HG03460 (cell line): ENCODE measurements around the gene CTLA4.

Experiments used
- ATAC-seq: cut with Tn5 transposase; IDR thresholded peaks from one replicate; pipeline ENCODE4 v1.9.1; 2021; ENCODE audit not compliant: unreplicated experiment

CTLA4 gene

GRCh38 chr2:203867561-203868200 lies at the start of gene CTLA4:
TSS of gene CTLA4 (plus strand) at chr2:203867771. CDS start at chr2:203867943, 172 bp downstream.
- no peak for ATAC-seq

GRCh38 chr2:203818656-203819055 lies 48.9 kb upstream of the CTLA4 start:
- no peak for ATAC-seq

GRCh38 chr2:203819434-203820133 lies 48.0 kb upstream of the CTLA4 start:
- ATAC-seq: no peak

GRCh38 chr2:203820969-203821368 lies 46.6 kb upstream of the CTLA4 start:
- peak; percentile 84 for ATAC-seq

- ATAC-seq: no peak
Measured at GRCh38 chr2:203822240-203822639, 45.3 kb upstream of the CTLA4 start.

- ATAC-seq: no peak
Measured at GRCh38 chr2:203823173-203823572, 44.4 kb upstream of the CTLA4 start.

GRCh38 chr2:203824057-203824456 lies 43.5 kb upstream of the CTLA4 start:
- ATAC-seq: no peak

- no peak for ATAC-seq
Measured at GRCh38 chr2:203824603-203825002, 43.0 kb upstream of the CTLA4 start.

- ATAC-seq: no peak
Measured at GRCh38 chr2:203826704-203827103, 40.9 kb upstream of the CTLA4 start.

- no peak for ATAC-seq
Measured at GRCh38 chr2:203830304-203831055, 37.1 kb upstream of the CTLA4 start.

- no peak for ATAC-seq
Measured at GRCh38 chr2:203835420-203835819, 32.2 kb upstream of the CTLA4 start.

GRCh38 chr2:203835892-203836800 lies 31.4 kb upstream of the CTLA4 start:
- no peak for ATAC-seq

GRCh38 chr2:203840655-203841205 lies 26.8 kb upstream of the CTLA4 start:
- ATAC-seq: no peak

GRCh38 chr2:203841654-203842053 lies 25.9 kb upstream of the CTLA4 start:
- ATAC-seq: no peak

GRCh38 chr2:203842373-203842772 lies 25.2 kb upstream of the CTLA4 start:
- ATAC-seq: no peak

- no peak for ATAC-seq
Measured at GRCh38 chr2:203846490-203847105, 21.0 kb upstream of the CTLA4 start.

- no peak for ATAC-seq
Measured at GRCh38 chr2:203849010-203849409, 18.6 kb upstream of the CTLA4 start.

- no peak for ATAC-seq
Measured at GRCh38 chr2:203852760-203853159, 14.8 kb upstream of the CTLA4 start.

- ATAC-seq: no peak
Measured at GRCh38 chr2:203853271-203853670, 14.3 kb upstream of the CTLA4 start.

- no peak for ATAC-seq
Measured at GRCh38 chr2:203853722-203854121, 13.8 kb upstream of the CTLA4 start.
